ENCODE measurements around the gene RPS6KA2. TPM values are rescaled to one million over a fixed set of nuclear protein-coding genes. Genes with fewer than 3 reads are reported as not detected.

The RPS6KA2 gene
- total and polyA plus RNA-seq, 8 donors = 7.9 to 95.4 (median 22.9) TPM

- no peak overlapping the region for H3K27ac ChIP-seq
- H3K9me3 ChIP-seq = no peaks in the 10 kb centered on the region
- no peak overlapping the region for H3K4me3 ChIP-seq
- TF ChIP-seq, protein P1, sequence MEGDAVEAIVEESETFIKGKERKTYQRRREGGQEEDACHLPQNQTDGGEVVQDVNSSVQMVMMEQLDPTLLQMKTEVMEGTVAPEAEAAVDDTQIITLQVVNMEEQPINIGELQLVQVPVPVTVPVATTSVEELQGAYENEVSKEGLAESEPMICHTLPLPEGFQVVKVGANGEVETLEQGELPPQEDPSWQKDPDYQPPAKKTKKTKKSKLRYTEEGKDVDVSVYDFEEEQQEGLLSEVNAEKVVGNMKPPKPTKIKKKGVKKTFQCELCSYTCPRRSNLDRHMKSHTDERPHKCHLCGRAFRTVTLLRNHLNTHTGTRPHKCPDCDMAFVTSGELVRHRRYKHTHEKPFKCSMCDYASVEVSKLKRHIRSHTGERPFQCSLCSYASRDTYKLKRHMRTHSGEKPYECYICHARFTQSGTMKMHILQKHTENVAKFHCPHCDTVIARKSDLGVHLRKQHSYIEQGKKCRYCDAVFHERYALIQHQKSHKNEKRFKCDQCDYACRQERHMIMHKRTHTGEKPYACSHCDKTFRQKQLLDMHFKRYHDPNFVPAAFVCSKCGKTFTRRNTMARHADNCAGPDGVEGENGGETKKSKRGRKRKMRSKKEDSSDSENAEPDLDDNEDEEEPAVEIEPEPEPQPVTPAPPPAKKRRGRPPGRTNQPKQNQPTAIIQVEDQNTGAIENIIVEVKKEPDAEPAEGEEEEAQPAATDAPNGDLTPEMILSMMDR (IDR thresholded peaks at IDR 0.05) = no peak
- FAIRE-seq = no peak
- H3K4me1 ChIP-seq = no peaks in the 10 kb centered on the region
- H3K36me3 ChIP-seq = no peaks in the 10 kb centered on the region
- ATAC-seq = no peak
- WGBS, 2 donors = 94 to 95% methylated on average over 28 of the region's 28 CpGs
- no peaks in the 10 kb centered on the region for H3K27me3 ChIP-seq
- intact Hi-C loops (cut with DNase I) = no loop called here
- DNase-seq = peak in 1 of 6 donors; percentile 63
Measured at GRCh38 chr6:166478782-166479592, 148.1 kb downstream of the RPS6KA2 start.

- no peak overlapping the region for H3K27ac ChIP-seq
- 95 to 97% methylated on average over 21 of the region's 21 CpGs for WGBS, 2 donors
- intact Hi-C loops (cut with DNase I) = no loop called here
- H3K4me3 ChIP-seq = no peak overlapping the region
- H3K4me1 ChIP-seq = no peaks in the 10 kb centered on the region
- DNase-seq = peak in 1 of 6 donors; percentile 47
- no peak for ATAC-seq
- H3K9me3 ChIP-seq = no peaks in the 10 kb centered on the region
- no peaks in the 10 kb centered on the region for H3K36me3 ChIP-seq
- TF ChIP-seq, protein P1 (IDR thresholded peaks at IDR 0.05) = no peak
- no peaks in the 10 kb centered on the region for H3K27me3 ChIP-seq
- no peak for FAIRE-seq
Measured at GRCh38 chr6:166477647-166478365, 149.2 kb downstream of the RPS6KA2 start.

GRCh38 chr6:166476634-166477215, 150.3 kb downstream of the RPS6KA2 start:
- no peak overlapping the region for H3K27ac ChIP-seq
- no peak for DNase-seq
- H3K4me3 ChIP-seq = no peak overlapping the region
- no peaks in the 10 kb centered on the region for H3K36me3 ChIP-seq
- WGBS, 2 donors = 89 to 91% methylated on average over 15 of the region's 15 CpGs
- no peaks in the 10 kb centered on the region for H3K9me3 ChIP-seq
- intact Hi-C loops (cut with DNase I) = no loop called here
- H3K27me3 ChIP-seq = no peaks in the 10 kb centered on the region
- TF ChIP-seq, protein P1 (IDR thresholded peaks at IDR 0.05) = no peak
- FAIRE-seq = no peak
- no peaks in the 10 kb centered on the region for H3K4me1 ChIP-seq
- ATAC-seq = no peak

DNA sequence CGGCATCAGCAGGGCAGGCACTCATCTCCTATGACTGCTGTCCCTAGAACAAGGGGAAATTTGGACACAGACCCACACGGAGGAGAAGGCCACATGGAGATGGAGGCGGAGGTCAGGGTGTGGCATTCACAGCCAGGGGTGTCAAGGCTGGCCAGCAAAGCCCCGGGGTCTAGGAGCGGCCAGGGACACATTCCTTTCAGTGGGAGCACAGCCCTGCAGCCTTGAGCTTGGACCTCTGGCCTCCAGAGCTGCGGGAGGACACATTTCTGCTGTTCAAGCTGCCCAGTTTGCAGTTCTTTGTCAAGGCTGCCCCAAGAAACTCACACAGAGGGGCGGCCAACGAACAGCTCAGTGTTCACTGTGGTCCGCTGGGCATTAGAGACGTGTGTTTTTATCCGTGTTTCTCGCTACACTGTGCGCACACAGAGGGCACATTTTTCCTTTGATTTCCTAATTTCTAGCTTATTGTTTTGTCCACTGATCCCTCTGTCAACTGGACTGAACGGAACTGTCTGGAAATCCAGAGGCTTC, 150.9 kb downstream of the RPS6KA2 start:
- no peak for DNase-seq
- ATAC-seq = no peak
- WGBS, 2 donors = 87 to 90% methylated on average over 14 of the region's 14 CpGs
- H3K9me3 ChIP-seq = no peaks in the 10 kb centered on the region
- TF ChIP-seq, protein P1 (IDR thresholded peaks at IDR 0.05) = no peak
- H3K36me3 ChIP-seq = no peaks in the 10 kb centered on the region
- no peaks in the 10 kb centered on the region for H3K27me3 ChIP-seq
- FAIRE-seq = no peak
- H3K4me3 ChIP-seq = no peak overlapping the region
- H3K4me1 ChIP-seq = no peaks in the 10 kb centered on the region
- no peak overlapping the region for H3K27ac ChIP-seq
- intact Hi-C loops (cut with DNase I) = no loop called here
